Measurements from ENCODE around the gene CDK14.

Gene CDK14

GRCh38 chr7:91165006-91165845 lies 569.1 kb downstream of the CDK14 start:
- Histone ChIP-seq H3K27me3 (replicated peaks; ENCODE audit: insufficient read depth, low read length) (no peaks in the 10 kb centered on the region), H3K9me3 (replicated peaks; ENCODE audit: insufficient read depth, low read length) (no peaks in the 10 kb centered on the region), H3K4me1 (ENCODE audit: low read length) (0 out of 2 replicates have a peak, but pooled peaks cover 5% of the 10 kb centered on the region), H3K4me2 (ENCODE audit: low read depth, low read length) (no peak overlapping the region), H3K79me2 (ENCODE audit: low read length) (no peaks in the 10 kb centered on the region), H3F3A (ENCODE audit: insufficient read depth, low read length) (no peaks in the 10 kb centered on the region), H3K9me2 (replicated peaks; ENCODE audit: insufficient read depth, low read length) (no peaks in the 10 kb centered on the region), H3K9ac (ENCODE audit: low read length) (no peak overlapping the region), H3K4me3 (ENCODE audit: low read length) (no peak overlapping the region), H3K27ac (ENCODE audit: low read length) (no peak overlapping the region), H4K20me1 (ENCODE audit: insufficient read depth, low read length) (no peaks in the 10 kb centered on the region), H2AFZ (ENCODE audit: low read length) (no peak overlapping the region), H3K36me3 (replicated peaks; ENCODE audit: insufficient read depth, low read length) (no peaks in the 10 kb centered on the region)
- no peak for TF ChIP-seq CTCF (IDR thresholded peaks at IDR 0.05; ENCODE audit: low read length)
- no peak for TF ChIP-seq EZH2phosphoT487 (IDR thresholded peaks at IDR 0.05; ENCODE audit: low read length)
- TF ChIP-seq EZH2 (optimal IDR thresholded peaks at IDR 0.05; ENCODE audit: low read depth, low read length): no peak
- DNase-seq: no peak

- Histone ChIP-seq H3K9me3 (replicated peaks; ENCODE audit: insufficient read depth, low read length) (no peaks in the 10 kb centered on the region), H3K79me2 (ENCODE audit: low read length) (no peaks in the 10 kb centered on the region), H3K27ac (ENCODE audit: low read length) (no peak overlapping the region), H3K9me2 (replicated peaks; ENCODE audit: insufficient read depth, low read length) (no peaks in the 10 kb centered on the region), H3F3A (ENCODE audit: insufficient read depth, low read length) (no peaks in the 10 kb centered on the region), H2AFZ (ENCODE audit: low read length) (no peak overlapping the region), H3K27me3 (replicated peaks; ENCODE audit: insufficient read depth, low read length) (no peaks in the 10 kb centered on the region), H3K4me2 (ENCODE audit: low read depth, low read length) (no peak overlapping the region), H3K9ac (ENCODE audit: low read length) (no peak overlapping the region), H4K20me1 (ENCODE audit: insufficient read depth, low read length) (no peaks in the 10 kb centered on the region), H3K4me3 (ENCODE audit: low read length) (no peak overlapping the region), H3K4me1 (ENCODE audit: low read length) (0 out of 2 replicates have a peak, but pooled peaks cover 5% of the 10 kb centered on the region), H3K36me3 (replicated peaks; ENCODE audit: insufficient read depth, low read length) (no peaks in the 10 kb centered on the region)
- DNase-seq: no peak
- TF ChIP-seq CTCF (IDR thresholded peaks at IDR 0.05; ENCODE audit: low read length) (no peak), EZH2 (optimal IDR thresholded peaks at IDR 0.05; ENCODE audit: low read depth, low read length) (no peak), EZH2phosphoT487 (IDR thresholded peaks at IDR 0.05; ENCODE audit: low read length) (no peak)
Measured at GRCh38 chr7:91165846-91166230, 569.7 kb downstream of the CDK14 start.

GRCh38 chr7:91168871-91169829 lies 573.0 kb downstream of the CDK14 start:
- Histone ChIP-seq H3K27ac (ENCODE audit: low read length) (no peak overlapping the region), H3F3A (ENCODE audit: insufficient read depth, low read length) (no peaks in the 10 kb centered on the region), H3K9ac (ENCODE audit: low read length) (no peak overlapping the region), H3K9me2 (replicated peaks; ENCODE audit: insufficient read depth, low read length) (no peaks in the 10 kb centered on the region), H3K27me3 (replicated peaks; ENCODE audit: insufficient read depth, low read length) (no peaks in the 10 kb centered on the region), H3K36me3 (replicated peaks; ENCODE audit: insufficient read depth, low read length) (no peaks in the 10 kb centered on the region), H3K79me2 (ENCODE audit: low read length) (no peaks in the 10 kb centered on the region), H3K4me2 (ENCODE audit: low read depth, low read length) (no peak overlapping the region), H3K4me3 (ENCODE audit: low read length) (no peak overlapping the region), H3K4me1 (ENCODE audit: low read length) (0 out of 2 replicates have a peak, but pooled peaks cover 5% of the 10 kb centered on the region), H3K9me3 (replicated peaks; ENCODE audit: insufficient read depth, low read length) (no peaks in the 10 kb centered on the region), H2AFZ (ENCODE audit: low read length) (no peak overlapping the region), H4K20me1 (ENCODE audit: insufficient read depth, low read length) (no peaks in the 10 kb centered on the region)
- DNase-seq: no peak
- TF ChIP-seq EZH2phosphoT487 (IDR thresholded peaks at IDR 0.05; ENCODE audit: low read length) (no peak), EZH2 (optimal IDR thresholded peaks at IDR 0.05; ENCODE audit: low read depth, low read length) (no peak), CTCF (IDR thresholded peaks at IDR 0.05; ENCODE audit: low read length) (no peak)
